ENCODE results near the gene CLCN4.

GRCh38 chrX:10159145-10159468 is 2.3 kb downstream of the CLCN4 start:
- TF ChIP-seq CTCF (IDR thresholded peaks at IDR 0.05) = no peak
- no peak for TF ChIP-seq EP300 (IDR thresholded peaks at IDR 0.05)
- TF ChIP-seq POLR2A (IDR thresholded peaks at IDR 0.05) = no peak

Measured in ovary (tissue), 3 donors.